ENCODE results near the gene CCDC138. TPM values are rescaled to one million over a fixed set of nuclear protein-coding genes. Genes with fewer than 3 reads are reported as not detected.

Gene CCDC138
- total RNA-seq, 1 donor from 2014 or later: 6.0 TPM

GRCh38 chr2:108870069-108870644, 83.6 kb downstream of the CCDC138 start:
- DNase-seq (ENCODE audit: extremely low spot score, unreplicated experiment): no peak
- H3K27me3 Mint-ChIP-seq (ENCODE audit: unreplicated experiment): no peaks in the 10 kb centered on the region
- no peak for TF ChIP-seq CTCF (IDR thresholded peaks at IDR 0.05)
- peaks cover 22% of the 10 kb centered on the region for H3K9me3 Mint-ChIP-seq (ENCODE audit: unreplicated experiment)
- H3K4me1 Mint-ChIP-seq (ENCODE audit: unreplicated experiment): no peaks in the 10 kb centered on the region
- no peak overlapping the region for H3K27ac Mint-ChIP-seq (ENCODE audit: unreplicated experiment)
- peaks cover 18% of the 10 kb centered on the region for H3K36me3 Mint-ChIP-seq (ENCODE audit: unreplicated experiment)
- no peak overlapping the region for H3K4me3 Mint-ChIP-seq (ENCODE audit: unreplicated experiment)

- Mint-ChIP-seq H3K27ac (ENCODE audit: unreplicated experiment) (no peak overlapping the region), H3K4me1 (ENCODE audit: unreplicated experiment) (no peaks in the 10 kb centered on the region), H3K9me3 (ENCODE audit: unreplicated experiment) (peaks cover 28% of the 10 kb centered on the region), H3K27me3 (ENCODE audit: unreplicated experiment) (no peaks in the 10 kb centered on the region), H3K4me3 (ENCODE audit: unreplicated experiment) (no peak overlapping the region), H3K36me3 (ENCODE audit: unreplicated experiment) (peaks cover 9% of the 10 kb centered on the region)
- no peak for DNase-seq (ENCODE audit: extremely low spot score, unreplicated experiment)
- no peak for TF ChIP-seq CTCF (IDR thresholded peaks at IDR 0.05)
These were observed 90.9 kb downstream of the CCDC138 start for GRCh38 chr2:108877506-108877905.

GRCh38 chr2:108878276-108878675, 91.7 kb downstream of the CCDC138 start:
- TF ChIP-seq CTCF (IDR thresholded peaks at IDR 0.05): no peak
- no peak for DNase-seq (ENCODE audit: extremely low spot score, unreplicated experiment)
- Mint-ChIP-seq H3K27me3 (ENCODE audit: unreplicated experiment) (no peaks in the 10 kb centered on the region), H3K9me3 (ENCODE audit: unreplicated experiment) (peaks cover 30% of the 10 kb centered on the region), H3K4me3 (ENCODE audit: unreplicated experiment) (no peak overlapping the region), H3K4me1 (ENCODE audit: unreplicated experiment) (no peaks in the 10 kb centered on the region), H3K27ac (ENCODE audit: unreplicated experiment) (no peak overlapping the region), H3K36me3 (ENCODE audit: unreplicated experiment) (peaks cover 9% of the 10 kb centered on the region)

GRCh38 chr2:108884619-108885018, 98.0 kb downstream of the CCDC138 start:
- Mint-ChIP-seq H3K4me3 (ENCODE audit: unreplicated experiment) (no peak overlapping the region), H3K27ac (ENCODE audit: unreplicated experiment) (no peak overlapping the region), H3K27me3 (ENCODE audit: unreplicated experiment) (no peaks in the 10 kb centered on the region), H3K9me3 (ENCODE audit: unreplicated experiment) (peaks cover 57% of the 10 kb centered on the region), H3K36me3 (ENCODE audit: unreplicated experiment) (peaks cover 14% of the 10 kb centered on the region), H3K4me1 (ENCODE audit: unreplicated experiment) (no peaks in the 10 kb centered on the region)
- no peak for DNase-seq (ENCODE audit: extremely low spot score, unreplicated experiment)
- TF ChIP-seq CTCF (IDR thresholded peaks at IDR 0.05): no peak

GRCh38 chr2:108889907-108890306, 103.3 kb downstream of the CCDC138 start:
- no peak overlapping the region for H3K27ac Mint-ChIP-seq (ENCODE audit: unreplicated experiment)
- no peaks in the 10 kb centered on the region for H3K27me3 Mint-ChIP-seq (ENCODE audit: unreplicated experiment)
- H3K4me3 Mint-ChIP-seq (ENCODE audit: unreplicated experiment): no peak overlapping the region

More at GRCh38 chr2:108889907-108890306, 103.3 kb downstream of the CCDC138 start:
- peaks cover 44% of the 10 kb centered on the region for H3K9me3 Mint-ChIP-seq (ENCODE audit: unreplicated experiment)
- no peak for TF ChIP-seq CTCF (IDR thresholded peaks at IDR 0.05)
- no peak for DNase-seq (ENCODE audit: extremely low spot score, unreplicated experiment)
- H3K4me1 Mint-ChIP-seq (ENCODE audit: unreplicated experiment): no peaks in the 10 kb centered on the region
- peaks cover 14% of the 10 kb centered on the region for H3K36me3 Mint-ChIP-seq (ENCODE audit: unreplicated experiment)
